Measurements from ENCODE around the gene SCAF4. TPM values are rescaled to one million over a fixed set of nuclear protein-coding genes. Genes with fewer than 3 reads are reported as not detected.
"Not testable (repeated sequence)": the region's sequence is repeated elsewhere in the genome, so short reads cannot be mapped to it uniquely, and the experiment has no call there.

SCAF4 gene
- total RNA-seq (2014; rRNA removed; shearing (Covaris generic)): 2.1 and 4.1 TPM in 2 replicates

DNA sequence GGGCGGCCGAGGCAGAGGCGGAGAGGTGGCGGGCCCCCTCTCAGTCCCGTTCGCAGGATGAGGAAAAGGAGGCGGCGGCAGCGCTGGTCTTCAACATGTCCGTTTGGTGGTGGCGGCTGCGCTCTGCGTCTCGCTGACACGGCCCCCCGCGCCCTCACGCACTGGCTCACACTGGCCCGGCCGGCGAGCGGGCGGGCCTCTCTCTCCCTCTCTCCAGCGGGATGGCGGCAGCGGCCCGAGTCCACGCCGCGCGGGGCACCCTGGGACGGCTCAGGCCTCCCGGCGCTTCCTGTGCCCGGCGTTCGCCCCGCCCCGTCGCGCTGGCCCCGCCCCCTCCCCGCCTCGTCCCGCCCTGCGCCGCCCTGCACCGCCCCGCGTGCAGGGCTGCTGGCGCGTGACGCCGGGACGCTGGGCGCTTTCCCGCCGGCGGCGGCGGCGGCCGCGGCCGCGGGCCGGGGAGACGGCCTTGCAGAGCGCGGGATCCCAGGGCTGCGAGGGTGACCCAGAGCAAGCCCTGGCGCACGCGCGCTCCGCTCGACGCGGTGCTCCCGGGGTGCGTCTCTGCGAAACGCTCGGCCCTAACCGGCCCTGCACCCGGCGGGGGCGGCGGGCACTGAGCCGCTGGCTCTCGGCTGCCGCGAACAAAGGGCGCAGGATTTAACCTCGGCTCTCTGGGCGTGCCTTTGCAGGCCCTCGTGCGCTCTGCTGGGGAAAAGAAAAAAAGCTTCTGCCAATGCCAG lies at the start of gene SCAF4:
TSS of gene SCAF4 (minus strand) at position 262 of the 740 bp plus-strand sequence. CDS start 426 bp downstream, outside the sequence.
- in situ Hi-C loops (cut with HindIII; ENCODE audit: low sequenced_read_pairs): no loop called here
- peak; percentile 90 for DNase-seq (ENCODE audit: low spot score)

GRCh38 chr21:31780944-31781343 lies 49.0 kb upstream of the SCAF4 start:
- in situ Hi-C loops (cut with HindIII; ENCODE audit: low sequenced_read_pairs): no loop called here
- DNase-seq (ENCODE audit: low spot score): no peak

GRCh38 chr21:31778546-31778945 lies 46.6 kb upstream of the SCAF4 start:
- in situ Hi-C loops (cut with HindIII; ENCODE audit: low sequenced_read_pairs): no loop called here
- DNase-seq (ENCODE audit: low spot score): no peak

DNA sequence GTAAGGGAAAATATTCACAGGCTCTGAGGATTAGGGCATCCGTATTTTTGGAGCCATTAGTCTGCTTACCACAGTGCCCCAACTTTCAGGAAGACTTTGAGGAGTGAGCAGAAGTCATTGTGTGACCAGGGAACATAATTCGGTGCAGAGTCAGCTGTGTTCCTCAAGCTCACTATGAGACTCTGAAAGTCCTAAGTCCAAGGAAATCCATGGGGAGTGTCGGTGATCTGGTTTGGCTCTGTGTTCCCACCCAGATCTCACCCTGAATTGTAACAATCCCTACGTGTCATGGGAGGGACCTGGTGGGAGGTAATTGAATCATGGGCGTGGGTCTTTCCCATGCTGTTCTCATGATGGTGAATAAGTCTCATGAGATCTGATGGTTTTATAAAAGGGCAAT lies 45.9 kb upstream of the SCAF4 start:
- in situ Hi-C loops (cut with HindIII; ENCODE audit: low sequenced_read_pairs): no loop called here

DNA sequence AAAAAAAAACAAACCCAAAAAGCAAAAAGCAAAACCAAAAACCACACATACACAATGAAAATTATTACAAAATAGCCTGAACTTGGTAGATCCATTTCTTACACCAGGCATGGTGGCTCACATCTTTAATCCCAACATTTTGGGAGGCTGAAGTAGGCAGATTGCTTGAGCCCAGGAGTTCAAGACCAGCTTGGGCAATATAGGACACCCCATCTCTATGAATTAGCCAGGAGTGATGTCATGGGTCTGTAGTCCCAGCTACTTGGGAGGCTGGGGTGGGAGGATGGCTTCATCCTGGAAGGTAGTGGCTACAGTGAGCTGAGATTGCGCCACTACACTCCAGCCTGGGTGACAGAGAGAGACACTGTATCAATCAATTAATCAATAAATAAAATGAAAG lies 42.1 kb upstream of the SCAF4 start:
- no peak for DNase-seq (ENCODE audit: low spot score)
- in situ Hi-C loops (cut with HindIII; ENCODE audit: low sequenced_read_pairs): no loop called here

More for the DNA sequence above, 45.9 kb upstream of the SCAF4 start:
- DNase-seq (ENCODE audit: low spot score): no peak

- in situ Hi-C loops (cut with HindIII; ENCODE audit: low sequenced_read_pairs): no loop called here
- DNase-seq (ENCODE audit: low spot score): no peak
Measured at GRCh38 chr21:31772674-31773555, 41.0 kb upstream of the SCAF4 start.

- in situ Hi-C loops (cut with HindIII; ENCODE audit: low sequenced_read_pairs): no loop called here
Measured at GRCh38 chr21:31771685-31772084, 39.8 kb upstream of the SCAF4 start.

DNA sequence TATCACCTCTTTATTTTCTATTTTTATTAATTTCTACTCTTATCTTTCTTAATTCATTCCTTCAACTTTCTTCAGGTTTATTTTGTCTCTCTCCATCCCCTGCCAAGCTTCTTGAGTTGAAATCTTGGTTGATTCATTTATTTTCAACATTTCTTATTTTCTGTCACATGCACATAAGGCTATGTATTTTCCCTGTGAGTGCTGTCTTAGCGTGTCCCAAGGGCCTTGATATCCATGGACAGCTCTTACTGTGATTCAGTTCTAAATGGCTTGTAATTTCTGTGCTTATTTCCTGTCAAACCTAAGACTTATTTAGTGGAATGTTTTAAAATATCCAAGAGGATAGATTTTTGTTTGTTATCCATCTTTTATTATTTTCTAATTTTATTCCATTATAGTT lies 36.8 kb upstream of the SCAF4 start:
- DNase-seq (ENCODE audit: low spot score): no peak
- in situ Hi-C loops (cut with HindIII; ENCODE audit: low sequenced_read_pairs): no loop called here

More at GRCh38 chr21:31771685-31772084, 39.8 kb upstream of the SCAF4 start:
- DNase-seq (ENCODE audit: low spot score): no peak

DNA sequence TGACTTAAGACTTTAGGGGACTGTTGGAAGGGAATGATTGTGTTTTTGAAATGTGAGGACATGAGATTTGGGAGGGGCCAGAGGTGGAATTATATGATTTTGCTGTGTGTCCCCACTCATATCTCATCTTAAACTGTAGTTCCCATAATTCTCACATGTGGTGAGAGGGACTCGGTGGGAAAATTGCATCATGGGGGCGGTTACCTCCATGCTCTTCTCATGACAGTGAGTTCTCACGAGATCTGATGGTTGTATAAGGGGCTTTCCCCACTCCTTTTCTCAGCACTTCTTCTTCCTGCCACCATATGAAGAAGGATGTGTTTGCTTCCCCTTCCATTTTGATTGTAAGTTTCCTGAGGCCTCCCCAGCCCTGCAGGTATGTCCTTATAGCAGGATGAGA lies 35.0 kb upstream of the SCAF4 start:
- in situ Hi-C loops (cut with HindIII; ENCODE audit: low sequenced_read_pairs): no loop called here
- DNase-seq (ENCODE audit: low spot score): no peak

DNA sequence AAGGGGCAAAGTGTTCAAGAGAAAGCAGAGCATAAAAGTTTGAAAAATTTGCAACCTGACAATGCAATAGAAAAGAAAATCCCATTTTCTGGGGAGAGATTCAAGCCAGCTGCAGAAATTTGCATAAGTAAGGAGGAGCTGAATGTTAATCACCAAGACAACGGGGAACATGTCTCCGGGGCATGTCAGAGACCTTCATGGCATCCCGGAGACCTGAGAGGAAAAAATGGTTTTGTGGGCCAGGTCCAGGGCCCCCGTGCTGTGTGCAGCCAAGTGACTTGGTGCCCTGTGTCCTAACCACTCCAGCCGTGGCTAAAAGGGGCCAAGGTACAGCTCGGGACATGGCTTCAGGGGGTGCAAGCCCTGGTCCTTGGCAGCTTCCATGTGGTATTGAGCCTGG lies 33.9 kb upstream of the SCAF4 start:
- in situ Hi-C loops (cut with HindIII; ENCODE audit: low sequenced_read_pairs); DNase-seq (ENCODE audit: low spot score): not testable (repeated sequence)

DNA sequence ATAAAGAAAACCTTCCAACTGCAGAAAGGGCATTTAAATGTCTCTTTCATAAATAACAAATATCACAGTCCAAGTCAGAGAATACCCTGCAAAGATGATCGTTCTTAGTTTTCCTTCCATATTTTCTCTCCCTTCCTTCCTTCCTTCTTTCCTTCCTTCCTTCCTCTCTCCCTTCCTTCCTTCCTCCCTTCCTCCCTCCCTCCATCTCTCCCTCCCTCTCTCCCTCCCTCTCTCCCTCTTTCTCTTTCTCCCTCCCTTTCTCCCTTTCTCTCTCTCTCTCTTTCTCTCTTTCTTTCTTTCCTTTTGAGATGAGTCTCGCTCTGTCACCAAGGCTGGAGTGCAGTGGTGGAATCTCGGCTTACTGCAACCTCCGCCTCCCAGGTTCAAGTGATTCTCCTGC lies 29.0 kb upstream of the SCAF4 start:
- in situ Hi-C loops (cut with HindIII; ENCODE audit: low sequenced_read_pairs): no loop called here
- DNase-seq (ENCODE audit: low spot score): no peak

DNA sequence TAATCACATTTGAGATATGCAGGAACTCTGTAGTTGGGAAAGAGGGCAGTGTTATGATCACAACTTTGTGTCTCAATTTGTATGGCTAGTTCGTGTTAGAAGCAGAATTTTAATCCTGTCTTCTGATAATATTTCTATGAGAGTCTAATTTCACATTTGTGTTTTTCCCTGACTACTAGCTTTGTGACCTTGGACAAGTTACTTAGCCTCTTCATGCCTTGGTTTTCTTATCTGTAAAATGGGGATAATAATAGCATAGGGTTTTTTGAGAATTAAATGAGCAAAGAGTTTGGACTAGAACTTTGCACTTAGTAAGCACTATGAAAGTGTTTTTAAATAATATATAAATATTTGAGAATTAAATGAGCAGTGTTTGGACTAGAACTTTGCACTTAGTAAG lies 24.9 kb upstream of the SCAF4 start:
- in situ Hi-C loops (cut with HindIII; ENCODE audit: low sequenced_read_pairs): no loop called here
- DNase-seq (ENCODE audit: low spot score): no peak

- in situ Hi-C loops (cut with HindIII; ENCODE audit: low sequenced_read_pairs): no loop called here
Measured at GRCh38 chr21:31755027-31755426, 23.1 kb upstream of the SCAF4 start.

DNA sequence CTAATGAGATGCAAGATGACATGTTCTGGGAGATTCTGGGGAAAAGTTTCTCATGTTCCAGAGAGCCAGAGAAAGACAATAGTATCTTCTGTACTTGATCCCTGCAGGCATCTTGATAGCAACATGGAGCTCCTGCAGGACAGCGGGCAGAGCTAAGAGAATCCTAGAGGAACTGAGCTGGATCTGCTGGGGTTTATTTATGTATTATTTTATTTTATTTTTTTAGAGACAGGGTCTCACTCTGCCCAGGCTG lies 22.7 kb upstream of the SCAF4 start:
- no peak for DNase-seq (ENCODE audit: low spot score)
- in situ Hi-C loops (cut with HindIII; ENCODE audit: low sequenced_read_pairs): no loop called here

More at GRCh38 chr21:31755027-31755426, 23.1 kb upstream of the SCAF4 start:
- no peak for DNase-seq (ENCODE audit: low spot score)

- DNase-seq (ENCODE audit: low spot score): no peak
- in situ Hi-C loops (cut with HindIII; ENCODE audit: low sequenced_read_pairs): no loop called here
Measured at GRCh38 chr21:31753949-31754707, 22.2 kb upstream of the SCAF4 start.

DNA sequence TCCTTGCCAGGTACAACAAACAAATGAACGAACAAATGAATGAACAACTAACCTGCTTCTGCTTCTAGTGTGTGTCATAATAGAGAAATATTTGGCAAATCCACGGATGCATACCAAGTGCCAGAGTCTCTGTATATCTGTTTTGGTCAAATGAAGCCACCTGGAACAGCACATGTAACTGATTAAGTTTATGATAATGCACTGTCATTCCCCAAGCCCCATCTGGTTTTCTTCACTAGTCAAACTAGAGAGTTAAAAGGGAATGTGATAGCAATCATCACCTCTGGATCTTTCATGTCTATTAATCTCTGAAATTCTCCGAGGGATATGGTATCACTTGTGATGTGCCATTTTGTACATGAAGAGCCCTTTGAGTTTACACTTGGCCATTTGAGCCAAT lies 21.0 kb upstream of the SCAF4 start:
- DNase-seq (ENCODE audit: low spot score): no peak
- in situ Hi-C loops (cut with HindIII; ENCODE audit: low sequenced_read_pairs): no loop called here

GRCh38 chr21:31752352-31752751 lies 20.4 kb upstream of the SCAF4 start:
- DNase-seq (ENCODE audit: low spot score): no peak
- in situ Hi-C loops (cut with HindIII; ENCODE audit: low sequenced_read_pairs): no loop called here

DNA sequence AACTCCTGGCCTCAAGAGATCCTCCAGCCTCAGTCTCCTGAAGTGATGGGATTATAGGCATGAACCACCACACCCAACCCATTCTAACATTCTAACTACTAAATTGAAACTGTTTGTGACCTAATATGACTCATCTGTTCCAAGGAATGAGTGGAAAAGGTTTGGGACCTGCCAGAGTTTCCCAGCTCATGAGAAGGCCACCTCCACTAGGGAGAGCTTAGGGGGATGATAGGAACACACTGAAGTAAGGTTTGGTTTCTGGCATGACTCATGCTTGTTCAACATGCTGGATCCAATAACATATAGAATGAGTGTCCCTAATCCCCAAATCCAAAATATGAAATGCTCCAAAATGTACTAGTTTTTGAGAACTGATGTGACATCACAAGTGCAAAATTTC lies 18.9 kb upstream of the SCAF4 start:
- in situ Hi-C loops (cut with HindIII; ENCODE audit: low sequenced_read_pairs): no loop called here
- no peak for DNase-seq (ENCODE audit: low spot score)

DNA sequence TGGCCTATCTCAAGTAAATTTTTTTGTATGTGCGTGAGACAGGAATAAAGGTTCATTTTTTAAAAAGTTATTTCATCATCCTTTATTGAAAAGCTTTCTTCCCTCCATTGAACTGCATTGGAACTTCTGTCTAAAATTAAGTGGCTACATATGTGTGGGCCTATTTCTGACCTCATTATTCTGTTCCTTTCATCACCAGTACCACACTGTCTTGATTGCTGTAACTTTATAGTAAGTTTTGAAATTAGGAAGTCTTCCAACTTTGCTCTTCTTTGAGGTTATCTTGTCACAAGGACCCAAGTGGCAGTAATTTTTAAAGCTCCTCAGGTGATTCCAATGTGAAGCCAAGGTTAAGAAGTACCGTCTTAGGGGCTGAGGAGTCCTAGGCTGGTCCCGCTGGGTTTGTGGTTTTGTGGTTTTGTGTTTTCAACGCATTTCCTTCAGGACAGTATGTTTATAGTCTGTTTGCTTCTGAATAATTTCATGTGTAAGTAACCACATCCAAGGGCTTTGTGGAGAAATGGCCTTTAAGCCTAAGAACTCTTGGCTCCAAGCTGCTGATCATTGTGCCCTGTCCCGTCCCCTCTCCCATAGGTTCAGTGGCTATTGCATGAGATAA lies 12.4 kb upstream of the SCAF4 start:
- no peak for DNase-seq (ENCODE audit: low spot score)
- in situ Hi-C loops (cut with HindIII; ENCODE audit: low sequenced_read_pairs): no loop called here

Measured in G401 (cell line).